HG03354 (cell line): Measurements from ENCODE around the gene PRKN.

Experiments
- ATAC-seq: cut with Tn5 transposase; IDR thresholded peaks from one replicate; pipeline ENCODE4 v1.9.1; 2021; ENCODE audit warnings: mild to moderate bottlenecking; ENCODE audit not compliant: unreplicated experiment, poor library complexity, severe bottlenecking

PRKN gene

DNA sequence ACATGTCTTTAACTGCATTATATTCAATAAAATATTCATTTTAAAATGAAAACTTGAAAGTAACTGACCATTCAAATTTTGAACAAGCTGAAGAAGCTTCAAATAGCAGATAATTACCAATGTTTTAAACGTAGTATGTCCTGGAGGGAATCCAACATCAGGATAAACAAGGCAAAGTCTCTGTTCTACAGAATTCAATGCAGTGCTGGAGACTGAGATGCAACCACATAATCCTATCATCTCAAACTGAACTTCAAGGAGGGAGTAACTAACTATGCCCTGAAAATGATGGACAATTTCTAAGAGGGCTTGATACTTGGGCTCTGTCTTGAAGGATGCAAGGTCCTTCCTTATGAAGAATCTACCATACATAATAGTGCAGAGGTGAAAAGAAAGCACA is 100.7 kb downstream of the PRKN start:
- no peak for ATAC-seq

DNA sequence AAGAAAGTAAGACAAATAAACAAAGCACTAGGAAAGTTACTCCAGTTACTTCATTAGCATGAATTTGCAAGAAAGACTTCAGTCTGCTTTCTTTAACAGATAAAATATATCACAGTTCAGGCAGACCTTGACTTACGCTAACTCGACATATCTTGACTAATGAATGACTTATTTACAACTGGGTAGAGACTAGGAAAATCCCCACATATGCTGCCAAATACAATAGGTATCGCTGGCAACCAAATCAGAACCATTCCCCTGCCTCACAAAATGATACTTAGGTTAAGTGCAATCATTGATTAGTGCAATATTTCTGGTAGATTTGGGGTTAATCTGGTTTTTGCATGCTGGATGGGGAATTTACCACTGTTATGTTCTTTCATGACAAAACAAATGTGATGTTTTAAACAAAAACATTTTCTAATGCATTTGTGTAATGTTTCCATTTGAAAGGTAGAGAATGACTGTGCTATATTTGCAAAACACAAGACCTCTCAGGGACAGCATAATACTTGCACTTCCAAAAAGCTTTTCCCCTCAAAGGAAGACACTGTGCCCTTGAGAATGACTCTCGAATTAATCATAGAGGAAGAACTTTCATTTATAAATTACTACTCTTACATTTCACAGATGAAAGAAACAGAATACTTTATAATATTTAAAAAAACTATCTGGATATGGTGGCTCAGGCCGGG is 101.6 kb downstream of the PRKN start:
- ATAC-seq: no peak

DNA sequence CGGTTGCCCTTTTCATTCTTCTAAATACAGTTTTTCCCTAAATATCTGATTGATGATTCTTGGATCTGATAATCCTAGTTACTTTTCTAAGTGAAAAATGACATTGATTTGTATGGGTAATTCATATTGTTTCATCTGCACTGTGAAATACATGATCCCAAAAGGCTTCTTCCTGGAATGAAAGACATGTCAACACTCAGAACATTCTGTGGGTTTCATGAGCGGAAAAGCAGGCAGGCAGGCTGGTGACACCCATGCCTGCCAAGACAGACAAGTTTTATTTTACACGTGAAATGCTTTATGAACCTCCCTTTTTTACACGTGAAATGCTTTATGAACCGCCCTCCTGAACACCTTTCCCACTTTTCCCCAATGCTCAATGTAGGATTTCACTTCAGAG is 105.0 kb downstream of the PRKN start:
- no peak for ATAC-seq

DNA sequence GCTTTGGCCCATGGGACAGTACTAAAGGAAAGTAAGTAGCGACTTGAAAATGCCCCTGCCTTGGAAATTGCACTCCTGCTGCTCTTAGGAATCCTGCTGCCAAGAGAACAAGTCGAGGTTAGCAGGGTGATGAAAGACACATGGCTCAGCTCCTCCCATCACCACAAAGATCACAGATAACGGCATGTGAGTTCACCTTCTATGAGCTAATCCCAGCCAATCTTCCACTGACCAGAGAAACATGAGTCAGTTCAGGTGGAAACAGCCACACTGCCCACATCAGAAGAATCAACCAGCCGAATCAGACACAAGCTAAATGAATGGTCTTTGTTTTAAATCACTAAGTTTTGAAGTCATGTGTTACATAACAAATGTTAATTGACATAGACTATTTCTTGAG is 106.3 kb downstream of the PRKN start:
- ATAC-seq: no peak

DNA sequence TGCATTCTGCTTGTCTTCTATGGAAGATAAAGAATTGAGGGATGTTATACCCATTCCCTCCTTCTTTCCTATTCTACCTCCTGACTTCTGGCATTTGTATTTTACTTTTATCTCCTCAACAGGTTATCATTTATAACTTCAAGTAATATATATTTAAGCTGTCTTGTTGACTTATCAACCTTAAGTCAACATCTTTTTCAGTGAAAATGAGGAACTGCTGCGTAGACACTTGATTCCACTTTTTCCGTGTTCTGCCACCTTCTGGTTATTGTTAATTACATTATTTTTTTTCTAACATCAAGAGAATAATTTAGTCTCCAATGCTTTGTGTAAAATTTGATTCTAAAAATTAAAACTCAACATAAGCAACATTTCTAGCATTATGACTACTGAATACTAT is 107.5 kb downstream of the PRKN start:
- ATAC-seq: no peak

DNA sequence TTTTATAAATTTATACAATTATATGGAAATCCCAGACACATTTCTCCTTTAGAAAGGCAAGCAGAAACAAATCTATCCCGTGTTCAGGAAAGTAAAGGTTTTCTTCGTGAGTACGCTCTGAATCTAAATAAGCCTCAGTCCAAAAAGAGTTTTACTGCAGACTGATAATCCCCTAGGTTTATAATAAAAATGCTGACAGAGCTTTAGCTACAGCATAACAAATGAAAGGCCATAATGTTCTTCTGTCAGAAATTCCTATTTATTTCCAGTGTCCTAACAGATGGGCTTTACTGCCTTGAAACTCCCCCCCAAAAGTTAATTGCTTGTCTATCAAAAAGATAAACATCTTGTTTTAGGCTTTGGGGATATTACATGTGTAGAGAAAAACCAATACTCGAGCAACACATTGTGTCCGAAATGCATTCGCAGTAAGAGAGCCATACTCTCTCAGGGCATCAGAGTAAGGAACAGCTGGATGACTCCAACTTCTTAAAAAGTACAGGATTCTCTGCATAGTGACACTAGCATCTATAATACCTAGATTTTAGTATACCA is 109.0 kb downstream of the PRKN start:
- ATAC-seq: no peak

DNA sequence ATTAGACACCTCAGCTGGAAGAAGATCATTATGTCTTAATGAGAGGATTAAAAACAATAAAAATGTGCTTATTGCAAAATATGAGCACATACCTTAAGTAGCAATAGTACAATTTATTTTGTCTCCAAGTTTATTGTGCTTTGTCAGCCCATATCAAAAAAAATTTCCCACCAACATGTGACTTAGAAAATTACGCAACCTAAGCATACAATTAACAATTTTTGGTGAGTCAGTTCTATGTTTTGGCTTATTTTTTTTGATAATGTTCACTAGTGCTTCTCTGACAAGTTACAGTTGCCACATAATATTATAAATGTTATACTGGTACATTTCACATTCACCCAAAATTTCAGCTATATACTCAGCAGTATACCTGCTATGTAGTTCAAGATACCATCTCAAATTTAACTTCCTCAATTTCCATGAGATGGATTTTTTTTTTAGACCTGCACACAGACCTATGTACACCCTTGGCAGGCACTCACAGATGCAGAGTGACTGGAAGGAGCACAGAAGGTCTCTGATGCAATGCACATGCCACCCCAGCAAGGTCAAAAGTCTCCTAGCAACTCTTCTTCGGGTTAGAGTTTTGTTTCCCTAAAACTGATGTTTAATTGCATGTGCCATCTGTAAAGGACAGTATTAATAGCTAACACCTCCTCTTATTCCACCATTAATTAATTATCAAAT is 112.4 kb downstream of the PRKN start:
- no peak for ATAC-seq

DNA sequence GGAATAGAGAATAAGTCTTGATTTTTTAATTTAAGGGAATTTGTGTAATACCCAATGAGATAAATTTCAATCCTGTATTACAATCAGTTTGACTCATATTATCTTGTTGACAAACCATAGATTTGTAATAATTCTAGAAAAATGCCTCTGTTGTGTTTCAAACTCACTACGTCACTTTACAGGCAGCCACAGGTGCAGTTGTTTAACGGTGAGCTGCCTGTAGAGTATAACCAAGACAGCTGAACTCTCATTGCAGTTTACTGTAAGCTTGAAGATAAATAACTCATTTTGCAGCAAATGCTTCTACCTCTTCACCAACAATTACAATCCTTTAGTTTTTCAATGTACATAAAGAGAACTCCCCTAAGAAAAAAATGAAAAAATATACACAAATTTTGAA is 114.3 kb downstream of the PRKN start:
- no peak for ATAC-seq

DNA sequence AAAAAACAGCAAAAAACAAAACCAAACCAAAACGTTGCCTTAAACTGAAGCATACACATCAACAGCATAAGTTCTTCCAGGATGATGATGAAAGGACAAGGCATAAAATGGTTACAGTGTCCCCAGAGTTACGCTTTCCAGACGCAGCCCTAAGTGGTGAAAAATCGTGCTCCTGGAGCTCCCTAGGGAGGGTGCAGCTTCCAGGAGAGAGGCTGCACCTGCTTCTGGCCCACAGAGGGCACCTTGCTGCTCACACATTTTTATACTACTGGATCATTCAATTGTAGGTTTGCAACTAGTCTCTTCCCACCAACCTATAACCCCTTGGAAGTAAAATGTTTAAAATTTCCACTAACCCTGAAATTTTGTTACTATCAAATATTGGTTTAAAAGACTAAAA is 115.0 kb downstream of the PRKN start:
- no peak for ATAC-seq

DNA sequence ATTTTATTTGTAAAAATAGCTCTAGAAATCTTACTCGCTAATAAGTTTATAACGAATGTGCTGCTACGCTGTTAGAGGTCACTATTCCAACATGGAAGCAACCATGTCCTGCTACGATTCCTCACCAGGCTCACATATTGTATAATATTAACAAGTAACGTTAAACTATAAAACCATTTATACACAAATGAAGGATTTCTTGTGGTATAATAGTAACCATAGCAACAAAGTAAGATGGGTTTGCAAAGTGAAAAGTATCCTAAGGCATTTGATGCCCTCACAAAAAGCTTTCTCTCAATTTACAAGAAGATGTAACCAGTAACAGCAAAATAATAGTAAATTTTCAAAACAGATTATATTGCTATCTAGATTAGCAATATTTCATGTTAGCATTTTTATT is 117.2 kb downstream of the PRKN start:
- ATAC-seq: no peak

DNA sequence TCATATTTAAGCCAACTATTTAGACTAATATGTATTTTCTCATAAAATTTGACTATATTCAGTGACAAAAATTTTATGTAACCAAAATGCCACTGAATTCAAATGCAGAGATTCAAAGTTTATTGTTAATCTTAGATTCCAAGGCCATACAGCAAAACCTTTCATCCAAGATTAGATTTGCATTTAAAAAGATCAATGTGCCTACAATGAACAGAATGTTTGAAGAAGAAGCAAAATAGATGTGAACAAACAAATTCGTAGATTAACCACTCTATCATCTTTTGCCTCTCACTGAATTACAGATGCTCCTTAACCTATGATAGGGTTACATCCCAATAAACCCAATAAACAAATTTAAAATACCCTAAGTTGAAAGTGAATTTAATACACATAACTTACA is 121.7 kb downstream of the PRKN start:
- ATAC-seq: no peak

DNA sequence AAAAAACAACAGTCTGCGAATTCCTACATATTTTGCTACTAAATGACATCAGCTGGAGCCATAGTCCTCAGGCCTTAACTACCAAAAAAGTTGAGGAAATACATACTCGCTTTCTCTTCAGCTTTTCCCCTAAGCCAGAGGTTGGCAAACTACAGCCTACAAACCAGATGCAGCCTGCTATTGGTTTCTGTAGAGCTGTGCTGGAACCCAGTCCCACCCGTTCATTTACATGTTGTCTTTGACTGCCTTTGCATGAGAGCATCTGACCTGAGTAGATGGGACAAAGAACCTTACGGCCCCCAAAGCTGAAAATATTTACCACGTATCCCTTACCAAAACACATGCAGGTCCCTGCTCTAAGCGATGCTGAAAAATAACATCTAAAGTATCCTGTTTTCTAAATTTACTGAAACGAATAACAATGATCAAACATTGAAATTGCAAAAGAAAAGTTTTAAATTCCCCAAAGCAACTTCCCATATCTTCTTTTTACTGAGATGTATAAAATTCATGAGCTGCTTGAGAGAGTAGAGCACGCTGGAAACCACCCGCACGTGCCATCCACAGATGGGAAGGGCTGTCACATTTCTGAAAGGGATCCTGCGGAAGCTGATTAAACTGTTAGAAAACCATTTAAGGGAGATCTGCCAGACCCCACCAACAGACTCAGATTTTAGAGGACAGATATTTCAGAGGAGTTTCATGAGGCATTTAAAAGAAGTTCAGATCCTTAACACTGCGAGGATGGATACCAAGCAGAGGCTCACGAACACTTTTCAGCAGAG is 124.1 kb downstream of the PRKN start:
- no peak for ATAC-seq

DNA sequence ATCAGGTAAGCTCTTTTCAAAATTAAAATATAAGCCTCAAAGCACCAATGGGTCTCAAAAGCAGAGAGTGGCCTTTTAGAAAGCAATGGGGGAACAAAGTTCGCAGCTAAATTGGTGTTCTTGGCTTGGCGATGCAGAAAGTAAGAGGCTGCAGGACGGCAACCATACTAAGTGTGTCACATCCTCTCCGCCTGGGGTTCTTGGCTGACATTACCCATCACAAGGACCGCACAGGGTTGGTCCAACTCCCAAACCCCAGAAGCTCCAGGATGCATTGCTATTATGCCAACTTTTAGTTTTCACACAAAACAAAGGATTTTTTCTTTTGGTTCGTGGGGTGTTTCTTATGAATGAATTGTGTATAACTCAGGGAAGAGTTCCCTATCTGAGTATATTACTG is 124.8 kb downstream of the PRKN start:
- no peak for ATAC-seq

DNA sequence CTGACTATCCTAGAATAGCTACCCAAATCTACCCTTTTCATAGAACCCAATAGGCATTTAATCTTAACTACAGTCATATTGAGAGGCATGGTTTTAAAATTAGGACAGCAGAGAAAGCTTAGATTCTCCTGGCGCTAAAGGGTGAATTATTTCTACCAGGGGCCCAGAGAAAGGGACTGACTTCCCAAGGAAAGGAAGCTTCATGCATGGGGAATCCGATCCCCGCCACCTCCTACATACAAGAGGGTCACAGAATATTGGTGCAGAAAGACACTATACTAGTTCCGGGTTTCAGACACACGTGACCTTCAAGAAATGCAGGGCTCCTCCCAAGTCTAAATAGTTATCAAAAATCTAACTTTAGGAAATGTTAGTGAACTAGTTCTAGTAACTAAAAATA is 130.9 kb downstream of the PRKN start:
- ATAC-seq: no peak

DNA sequence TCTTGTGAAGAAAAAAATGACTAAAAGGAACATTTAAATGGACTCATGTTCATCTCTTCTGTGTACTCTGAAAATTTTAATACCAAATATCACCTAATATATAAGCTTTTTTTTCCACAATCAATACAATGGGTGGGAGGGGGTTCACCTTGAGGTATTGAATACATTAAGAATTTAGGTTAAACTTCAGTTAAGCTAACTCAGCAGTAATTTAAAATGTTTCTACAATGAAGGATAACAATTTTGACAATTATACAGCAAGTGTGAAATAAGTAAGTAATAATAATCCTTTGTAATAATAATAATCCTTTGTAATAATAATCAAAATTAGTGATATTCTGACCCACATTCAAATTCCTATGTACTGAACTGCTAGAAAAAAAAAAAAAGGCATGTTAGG is 136.0 kb downstream of the PRKN start:
- no peak for ATAC-seq

DNA sequence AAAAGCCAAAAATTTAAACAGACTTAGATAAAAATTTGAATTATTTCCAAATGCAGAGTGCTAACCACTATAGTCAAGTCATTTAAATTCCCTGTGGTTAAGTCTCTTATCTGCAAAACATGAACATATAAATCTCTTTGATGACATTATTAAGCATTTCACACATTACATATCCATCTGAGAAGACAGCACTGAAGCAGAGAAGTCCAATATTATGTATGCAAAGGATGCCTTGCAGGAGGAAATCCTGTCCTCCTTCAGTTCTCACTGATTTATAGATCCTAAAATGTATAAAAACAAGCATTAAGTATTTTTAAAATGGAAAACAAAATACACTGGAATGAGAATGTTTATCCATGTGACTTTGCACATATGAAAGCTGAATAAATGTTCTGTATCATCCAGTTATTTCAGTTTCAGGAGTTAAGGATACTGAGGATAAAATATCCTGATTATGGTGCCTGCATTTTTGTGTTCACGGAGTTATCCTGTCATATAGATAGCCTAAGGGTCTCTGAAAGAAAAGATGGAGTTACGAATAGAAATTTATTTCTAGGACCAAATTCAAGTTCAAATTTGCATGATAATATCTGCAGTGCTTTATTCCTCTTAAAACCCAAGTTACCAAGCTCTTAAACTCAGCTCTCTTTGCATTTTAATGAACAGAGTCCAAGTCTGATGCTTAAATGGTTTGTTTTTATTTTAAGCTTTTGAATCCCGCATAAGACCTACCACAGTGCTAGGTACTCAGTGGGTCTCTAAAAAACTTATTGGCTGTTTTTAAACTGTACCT is 145.4 kb downstream of the PRKN start:
- ATAC-seq: no peak

DNA sequence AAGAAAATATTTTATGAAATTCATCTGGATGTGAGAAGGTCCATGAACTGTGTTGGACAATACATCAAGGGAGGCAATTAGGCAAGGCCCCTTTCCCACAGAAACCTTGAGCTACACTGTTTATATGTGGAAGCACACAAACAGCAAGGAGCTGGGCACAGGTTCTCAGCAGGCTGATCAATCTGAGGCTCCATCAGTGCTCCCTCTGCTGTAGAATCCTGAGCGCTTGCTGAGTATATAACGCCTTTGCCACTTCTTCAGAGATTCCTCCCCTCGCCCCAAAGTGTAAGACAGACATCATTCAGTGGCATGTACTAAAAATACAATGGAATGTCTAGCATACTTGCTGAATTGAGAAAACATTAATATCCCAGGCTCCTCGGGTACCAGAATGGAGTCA is 146.9 kb downstream of the PRKN start:
- no peak for ATAC-seq

DNA sequence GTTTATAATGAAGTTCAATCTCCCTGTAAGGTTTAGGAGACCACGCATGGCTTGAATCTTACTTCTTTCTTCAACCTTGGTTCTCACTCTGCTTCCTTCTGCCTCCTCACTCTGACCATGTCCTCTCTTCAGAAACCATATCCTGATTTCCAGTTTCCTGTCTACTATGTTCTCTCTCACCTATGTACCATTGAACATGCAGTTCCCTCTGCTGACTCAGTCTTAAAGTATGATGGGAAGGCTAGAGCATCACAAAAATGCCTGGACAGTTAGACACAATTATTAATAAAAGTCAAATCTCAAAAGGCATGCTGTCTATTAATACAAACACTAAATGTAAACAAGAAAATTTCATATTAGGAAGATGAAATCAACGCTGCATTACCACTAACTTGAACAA is 151.6 kb downstream of the PRKN start:
- no peak for ATAC-seq

DNA sequence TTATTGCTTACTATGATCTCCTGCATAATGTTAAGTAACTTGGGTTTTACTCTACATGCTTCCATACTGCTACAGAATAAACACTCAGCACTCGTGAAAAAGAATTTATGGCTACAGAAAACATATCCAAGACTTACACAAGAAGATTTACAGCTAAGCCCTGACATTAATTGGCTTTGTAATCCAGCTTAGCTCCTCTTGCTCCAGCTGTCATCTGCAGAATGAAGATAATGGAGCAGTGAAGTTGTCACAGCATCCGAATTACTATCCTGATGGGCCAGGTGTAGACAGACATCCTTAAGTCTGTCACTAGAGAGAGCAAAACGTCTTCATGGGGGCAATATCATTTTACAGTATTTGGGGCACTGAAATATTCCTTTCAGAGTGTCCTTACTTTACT is 155.3 kb downstream of the PRKN start:
- ATAC-seq: no peak

DNA sequence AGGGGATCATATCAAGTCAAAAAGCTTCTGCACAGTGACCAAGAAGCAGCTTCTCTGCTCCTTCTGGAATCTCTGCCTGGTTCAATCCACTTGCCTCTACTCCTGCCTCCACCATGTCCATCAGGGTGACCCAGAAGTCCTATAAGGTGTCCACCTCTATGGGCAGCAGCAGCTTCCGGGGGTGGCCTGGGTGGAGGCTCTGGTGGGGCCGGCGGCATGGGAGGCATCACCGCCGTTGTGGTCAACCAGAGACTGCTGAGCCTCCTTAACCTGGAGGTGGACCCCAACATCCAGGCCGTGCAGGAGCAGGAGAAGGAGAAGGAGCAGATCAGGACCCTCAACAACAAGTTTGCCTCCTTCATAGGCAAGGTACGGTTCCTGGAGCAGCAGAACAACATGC is 159.3 kb downstream of the PRKN start:
- no peak for ATAC-seq
